Loucy (cell line): ENCODE data around the gene LAPTM5.

ENCODE experiments used
- H2AFZ ChIP-seq: fragments of 200-600 bp; sonication (generic); 2 replicates; pipeline ENCODE4 v1.6.0; 2016; ENCODE audit warnings: antibody characterized with exemption, mild to moderate bottlenecking, low read length, moderate library complexity
- H3F3A ChIP-seq: fragments of 200-600 bp; 2 replicates; pipeline ENCODE4 v1.6.0; 2016; ENCODE audit warnings: antibody characterized with exemption, low read depth, mild to moderate bottlenecking
- H3K27me3 ChIP-seq: fragments of 200-600 bp; sonication (generic); 2 replicates; pipeline ENCODE4 v1.6.1; 2014; ENCODE audit warnings: low read length, mild to moderate bottlenecking; ENCODE audit not compliant: insufficient read depth, poor library complexity, severe bottlenecking
- H3K36me3 ChIP-seq: fragments of 200-600 bp; sonication (generic); 2 replicates; pipeline ENCODE4 v1.6.1; 2016; ENCODE audit warnings: low read length; ENCODE audit not compliant: insufficient read depth
- H3K4me1 ChIP-seq: fragments of 200-600 bp; sonication (generic); 2 replicates; pipeline ENCODE4 v1.5.1; 2014; ENCODE audit warnings: low read length, mild to moderate bottlenecking; ENCODE audit not compliant: insufficient read depth, poor library complexity, severe bottlenecking
- H3K4me2 ChIP-seq: fragments of 200-600 bp; sonication (generic); 2 replicates; pipeline ENCODE4 v1.6.0; 2014; ENCODE audit warnings: antibody characterized with exemption, low read length, low read depth, mild to moderate bottlenecking; ENCODE audit not compliant: poor library complexity, severe bottlenecking
- H3K4me3 ChIP-seq: fragments of 200-600 bp; sonication (generic); 2 replicates; pipeline ENCODE4 v1.5.1; 2014; ENCODE audit warnings: low read length, mild to moderate bottlenecking, mixed read lengths; ENCODE audit not compliant: poor library complexity, severe bottlenecking
- H3K79me2 ChIP-seq: fragments of 200-600 bp; sonication (generic); 2 replicates; pipeline ENCODE4 v1.6.1; 2014; ENCODE audit warnings: low read length; ENCODE audit not compliant: insufficient read depth
- H3K9ac ChIP-seq: fragments of 200-600 bp; sonication (generic); 2 replicates; pipeline ENCODE4 v1.6.0; 2014; ENCODE audit warnings: mild to moderate bottlenecking, low read depth, low read length, moderate library complexity; ENCODE audit not compliant: poor library complexity, severe bottlenecking
- H3K9me2 ChIP-seq: fragments of 200-600 bp; sonication (generic); replicated peaks from 2 replicates; pipeline ENCODE4 v1.6.1; 2016; ENCODE audit warnings: low read depth, low read length, mixed read lengths
- H3K9me3 ChIP-seq: fragments of 200-600 bp; sonication (generic); 2 replicates; pipeline ENCODE4 v1.6.1; 2014; ENCODE audit warnings: mild to moderate bottlenecking, antibody characterized with exemption, low read length, low read depth; ENCODE audit not compliant: insufficient read depth
- H4K20me1 ChIP-seq: fragments of 200-600 bp; sonication (generic); 2 replicates; pipeline ENCODE4 v1.6.0; 2014; ENCODE audit warnings: antibody characterized with exemption, low read length, mild to moderate bottlenecking; ENCODE audit not compliant: insufficient read depth, poor library complexity, severe bottlenecking
- EZH2phosphoT487 ChIP-seq: fragments of 200-600 bp; IDR thresholded peaks from 2 replicates; pipeline ENCODE4 v1.6.1; 2018; ENCODE audit warnings: antibody characterized with exemption, mild to moderate bottlenecking, moderate library complexity, borderline replicate concordance
- TF ChIP-seq, protein P1 (sequence below): fragments of 200-600 bp; sonication (generic); conservative IDR thresholded peaks from 2 replicates; pipeline ENCODE4 v1.5.1; 2014; ENCODE audit warnings: mild to moderate bottlenecking, antibody characterized with exemption, low read length

The LAPTM5 gene

DNA sequence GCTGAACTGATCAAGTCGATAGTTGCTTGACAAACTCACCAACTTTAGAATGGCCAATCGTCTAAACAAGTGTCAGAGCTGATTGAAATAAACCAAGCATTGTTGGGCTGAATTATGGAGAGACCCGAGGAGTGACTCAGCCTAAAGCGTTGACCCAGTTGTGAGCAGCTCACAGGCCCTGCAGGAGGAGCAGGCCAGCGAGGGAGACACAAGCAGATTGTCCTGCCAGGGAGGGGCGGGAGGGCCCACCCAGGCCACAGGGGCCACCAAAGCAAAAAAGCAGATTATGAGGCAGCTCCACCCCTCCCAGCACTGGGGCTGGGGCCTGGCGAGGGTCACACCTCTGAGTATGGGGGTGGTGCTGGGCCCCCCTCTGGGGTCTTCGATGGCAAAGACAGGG, 24.1 kb downstream of the LAPTM5 start:
- no peak overlapping the region for H3K9ac ChIP-seq
- H3K4me2 ChIP-seq = no peak overlapping the region
- TF ChIP-seq EZH2phosphoT487 = no peak
- TF ChIP-seq, protein P1, sequence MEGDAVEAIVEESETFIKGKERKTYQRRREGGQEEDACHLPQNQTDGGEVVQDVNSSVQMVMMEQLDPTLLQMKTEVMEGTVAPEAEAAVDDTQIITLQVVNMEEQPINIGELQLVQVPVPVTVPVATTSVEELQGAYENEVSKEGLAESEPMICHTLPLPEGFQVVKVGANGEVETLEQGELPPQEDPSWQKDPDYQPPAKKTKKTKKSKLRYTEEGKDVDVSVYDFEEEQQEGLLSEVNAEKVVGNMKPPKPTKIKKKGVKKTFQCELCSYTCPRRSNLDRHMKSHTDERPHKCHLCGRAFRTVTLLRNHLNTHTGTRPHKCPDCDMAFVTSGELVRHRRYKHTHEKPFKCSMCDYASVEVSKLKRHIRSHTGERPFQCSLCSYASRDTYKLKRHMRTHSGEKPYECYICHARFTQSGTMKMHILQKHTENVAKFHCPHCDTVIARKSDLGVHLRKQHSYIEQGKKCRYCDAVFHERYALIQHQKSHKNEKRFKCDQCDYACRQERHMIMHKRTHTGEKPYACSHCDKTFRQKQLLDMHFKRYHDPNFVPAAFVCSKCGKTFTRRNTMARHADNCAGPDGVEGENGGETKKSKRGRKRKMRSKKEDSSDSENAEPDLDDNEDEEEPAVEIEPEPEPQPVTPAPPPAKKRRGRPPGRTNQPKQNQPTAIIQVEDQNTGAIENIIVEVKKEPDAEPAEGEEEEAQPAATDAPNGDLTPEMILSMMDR = no peak
- H3K9me3 ChIP-seq = no peaks in the 10 kb centered on the region
- H2AFZ ChIP-seq = no peak overlapping the region
- H3K27me3 ChIP-seq = no peaks in the 10 kb centered on the region
- H3F3A ChIP-seq = peaks cover 6% of the 10 kb centered on the region; the same call in 1 of the 2 replicates
- no peaks in the 10 kb centered on the region for H4K20me1 ChIP-seq
- H3K4me1 ChIP-seq = no peaks in the 10 kb centered on the region
- H3K4me3 ChIP-seq = no peak overlapping the region
- peaks cover 62% of the 10 kb centered on the region for H3K36me3 ChIP-seq
- H3K79me2 ChIP-seq = no peaks in the 10 kb centered on the region
- H3K9me2 ChIP-seq = no peaks in the 10 kb centered on the region

DNA sequence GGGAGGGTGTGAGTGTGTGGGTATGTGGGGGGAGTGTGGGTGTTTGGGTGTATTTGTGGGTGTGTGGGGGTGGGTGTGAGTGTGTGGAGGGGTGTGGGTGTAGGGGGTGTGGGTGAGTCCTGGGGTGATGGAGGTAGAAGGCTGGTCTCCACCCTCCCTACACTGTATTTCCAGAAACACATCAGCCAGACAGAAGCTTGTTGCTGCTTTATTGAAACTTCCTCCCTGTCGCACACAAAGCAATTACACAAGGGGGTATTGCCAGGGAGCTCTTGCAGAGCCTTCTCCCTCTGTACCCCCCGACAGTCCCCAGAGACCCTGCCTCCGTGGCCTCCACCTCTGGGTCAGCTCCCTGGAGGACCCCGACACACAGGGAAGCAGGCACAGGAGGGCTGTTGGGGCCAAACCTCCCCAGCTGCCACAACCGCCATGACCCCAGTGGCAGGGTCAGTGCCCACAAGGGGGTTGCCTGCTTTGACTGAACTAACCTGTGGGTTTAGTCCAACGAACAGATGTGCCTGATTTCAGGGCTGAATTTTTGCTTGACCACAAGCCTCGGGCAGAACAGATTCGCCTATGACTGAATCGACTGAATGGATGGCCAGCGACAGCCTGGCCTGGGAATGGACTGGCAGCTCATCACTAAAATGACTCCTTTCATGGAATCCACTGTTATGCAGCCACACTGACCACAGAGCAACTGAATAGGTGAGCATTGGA, 25.1 kb downstream of the LAPTM5 start:
- no peaks in the 10 kb centered on the region for H3K9me2 ChIP-seq
- no peaks in the 10 kb centered on the region for H3K4me1 ChIP-seq
- H3K4me2 ChIP-seq = no peak overlapping the region

DNA sequence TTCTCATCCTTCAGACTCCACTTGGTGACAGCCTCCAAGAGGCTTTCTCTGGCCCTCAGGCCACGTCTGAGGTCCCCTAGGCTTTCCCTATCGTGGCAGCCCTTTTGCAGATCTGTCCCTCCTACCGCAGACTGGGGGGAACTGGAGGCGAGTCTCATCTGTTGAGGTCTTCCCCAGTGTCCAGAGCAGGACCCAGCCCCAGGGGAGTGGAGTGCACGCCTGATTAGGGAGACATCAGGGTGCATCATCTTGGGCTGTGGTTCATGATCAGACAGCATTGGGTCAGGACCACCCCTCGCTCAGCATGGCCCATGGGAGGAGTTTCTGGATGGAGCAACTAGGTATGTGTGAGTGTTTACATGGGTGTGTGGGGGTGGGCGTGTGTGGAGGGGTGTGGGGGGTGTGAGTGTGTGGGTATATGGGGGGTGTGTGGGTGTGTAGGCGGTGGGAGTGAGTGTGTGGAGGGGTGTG, 25.7 kb downstream of the LAPTM5 start:
- TF ChIP-seq EZH2phosphoT487 = no peak
- TF ChIP-seq, protein P1 = no peak
- H3K9ac ChIP-seq = no peak overlapping the region
- H2AFZ ChIP-seq = no peak overlapping the region

More for the DNA sequence above, 25.1 kb downstream of the LAPTM5 start:
- Histone ChIP-seq H3K79me2 (no peaks in the 10 kb centered on the region), H3K9me3 (no peaks in the 10 kb centered on the region), H3K9ac (no peak overlapping the region), H3K36me3 (peaks cover 51% of the 10 kb centered on the region), H4K20me1 (no peaks in the 10 kb centered on the region), H3F3A (peaks cover 6% of the 10 kb centered on the region; the same call in 1 of the 2 replicates), H3K4me3 (no peak overlapping the region), H3K27me3 (no peaks in the 10 kb centered on the region), H2AFZ (no peak overlapping the region)
- TF ChIP-seq, protein P1 = no peak
- TF ChIP-seq EZH2phosphoT487 = no peak

More for the DNA sequence above, 25.7 kb downstream of the LAPTM5 start:
- Histone ChIP-seq H3K4me3 (no peak overlapping the region), H4K20me1 (no peaks in the 10 kb centered on the region), H3F3A (peaks cover 6% of the 10 kb centered on the region; the same call in 1 of the 2 replicates), H3K79me2 (no peaks in the 10 kb centered on the region), H3K36me3 (peaks cover 45% of the 10 kb centered on the region), H3K9me2 (no peaks in the 10 kb centered on the region), H3K4me1 (no peaks in the 10 kb centered on the region), H3K4me2 (no peak overlapping the region), H3K9me3 (no peaks in the 10 kb centered on the region), H3K27me3 (no peaks in the 10 kb centered on the region)
